GM10248 (cell line): ENCODE measurements around the gene FKBP8.
"Not testable (repeated sequence)": the region's sequence is repeated elsewhere in the genome, so short reads cannot be mapped to it uniquely, and the experiment has no call there.

Source experiments
- CTCF ChIA-PET: fragments of 300-600 bp; sonication (Branson Sonifier 250); formaldehyde crosslinking; extraction: SDS; loops from one replicate; lab custom pipeline; 2021; ENCODE audit warnings: antibody characterized with exemption; lab: Yijun Ruan, JAX
- POLR2A ChIA-PET: fragments of 350-650 bp; sonication (Branson Sonifier 250); formaldehyde crosslinking; extraction: SDS; loops from one replicate; lab custom pipeline; 2020; ENCODE audit warnings: antibody characterized with exemption; lab: Yijun Ruan, JAX
- DNase-seq: peaks from one replicate; pipeline ENCODE4 v3.0.0; 2012; ENCODE audit errors: extremely low spot score
- TF ChIP-seq, protein P1 (sequence below): IDR thresholded peaks from 2 replicates; pipeline ENCODE4 v1.5.1; 2012; ENCODE audit warnings: mild to moderate bottlenecking, low read depth; ENCODE audit errors: extremely low read depth, missing control alignments, control extremely low read depth

FKBP8 gene

DNA sequence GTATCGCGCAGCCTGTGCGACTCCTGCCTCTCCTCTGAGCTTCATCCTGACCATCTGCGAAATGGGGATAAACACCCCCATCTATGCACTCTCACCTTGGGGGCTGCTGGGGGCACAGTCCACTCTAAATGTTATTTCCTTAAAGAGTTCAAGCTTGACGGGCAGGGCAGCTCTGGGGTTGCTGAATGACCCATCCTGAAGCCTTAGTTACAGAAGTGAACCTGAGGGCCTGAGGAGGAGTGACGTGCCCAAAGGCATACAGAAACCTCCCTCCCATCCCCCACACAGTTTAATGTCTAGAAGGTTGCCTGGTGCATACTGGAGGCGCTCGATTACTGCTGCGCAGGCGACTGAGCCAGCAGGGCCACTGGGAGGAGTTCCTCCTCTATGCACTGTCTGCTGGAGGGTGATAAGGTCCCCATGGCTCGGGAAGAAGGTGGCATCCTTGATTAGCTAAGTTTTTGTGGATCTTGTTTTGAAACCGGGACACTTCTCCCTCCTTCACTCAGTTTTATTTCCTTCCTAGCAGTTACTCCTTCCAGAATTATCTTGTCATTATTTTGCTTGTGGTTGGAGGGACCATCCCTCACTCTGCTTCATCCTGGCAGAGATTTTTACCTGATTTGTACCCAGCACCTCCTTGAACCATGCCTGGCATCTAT, 572 bp upstream of the FKBP8 start:
- CTCF ChIA-PET, result interaction anchor here (0.7 to 2.2 kb wide), 13 partner anchors 8 to 304 kb away, joined by 3 to 19 read pairs (median 5); partner anchors contain the start of genes ELL and KXD1
- POLR2A ChIA-PET, result interaction anchor here (0.6 to 2.0 kb wide), 2 partner anchors 10 to 14 kb away, joined by 3 to 14 read pairs; partner anchors contain the start of gene KXD1
- TF ChIP-seq, protein P1, sequence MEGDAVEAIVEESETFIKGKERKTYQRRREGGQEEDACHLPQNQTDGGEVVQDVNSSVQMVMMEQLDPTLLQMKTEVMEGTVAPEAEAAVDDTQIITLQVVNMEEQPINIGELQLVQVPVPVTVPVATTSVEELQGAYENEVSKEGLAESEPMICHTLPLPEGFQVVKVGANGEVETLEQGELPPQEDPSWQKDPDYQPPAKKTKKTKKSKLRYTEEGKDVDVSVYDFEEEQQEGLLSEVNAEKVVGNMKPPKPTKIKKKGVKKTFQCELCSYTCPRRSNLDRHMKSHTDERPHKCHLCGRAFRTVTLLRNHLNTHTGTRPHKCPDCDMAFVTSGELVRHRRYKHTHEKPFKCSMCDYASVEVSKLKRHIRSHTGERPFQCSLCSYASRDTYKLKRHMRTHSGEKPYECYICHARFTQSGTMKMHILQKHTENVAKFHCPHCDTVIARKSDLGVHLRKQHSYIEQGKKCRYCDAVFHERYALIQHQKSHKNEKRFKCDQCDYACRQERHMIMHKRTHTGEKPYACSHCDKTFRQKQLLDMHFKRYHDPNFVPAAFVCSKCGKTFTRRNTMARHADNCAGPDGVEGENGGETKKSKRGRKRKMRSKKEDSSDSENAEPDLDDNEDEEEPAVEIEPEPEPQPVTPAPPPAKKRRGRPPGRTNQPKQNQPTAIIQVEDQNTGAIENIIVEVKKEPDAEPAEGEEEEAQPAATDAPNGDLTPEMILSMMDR, result peak; percentile 67
- DNase-seq, result peak; percentile 88

DNA sequence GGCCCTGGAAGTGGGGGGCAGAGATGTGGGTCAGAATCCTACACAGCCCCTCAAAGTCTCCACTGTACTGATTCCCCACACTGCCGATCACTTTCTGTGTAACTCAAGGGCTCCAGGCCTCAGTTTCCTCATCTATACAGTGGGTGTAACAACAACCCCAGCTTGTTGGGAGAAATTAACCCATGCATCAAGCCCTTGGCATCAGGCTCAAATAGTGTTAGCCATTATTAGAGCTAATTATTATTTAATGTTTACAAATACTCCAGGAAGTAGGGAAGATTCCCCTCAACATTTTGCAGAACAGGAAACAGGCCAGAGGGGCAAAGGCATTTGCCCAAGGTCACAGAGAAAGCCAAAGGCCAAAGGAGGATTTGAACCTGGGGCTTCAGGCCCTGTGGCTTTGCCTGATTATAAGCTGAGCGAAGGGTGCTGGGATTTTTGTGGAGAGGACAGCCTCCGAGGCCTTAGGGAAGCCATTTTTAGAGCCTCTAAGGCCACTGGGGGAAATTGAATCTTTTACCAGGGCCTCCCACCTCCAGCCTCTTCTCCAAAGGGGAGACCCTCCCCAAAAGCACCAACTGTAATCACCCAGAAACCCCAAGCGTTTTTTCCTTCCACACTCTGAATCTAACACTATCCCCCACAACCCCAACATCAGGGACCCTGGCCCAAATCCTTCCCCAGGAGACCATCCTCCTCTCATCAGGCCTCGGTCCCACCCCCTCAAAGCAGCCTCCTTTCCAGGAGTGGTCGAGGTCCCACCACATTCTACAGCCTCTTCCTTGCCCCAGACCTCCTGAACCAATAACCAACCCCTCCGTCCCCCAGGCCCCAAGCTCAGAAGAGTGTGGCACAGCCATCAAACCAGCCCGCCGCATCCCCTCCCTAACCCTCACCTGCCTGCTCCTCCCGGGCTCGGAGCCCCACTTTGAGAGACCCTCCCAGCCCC, 1.1 kb downstream of the FKBP8 start:
- CTCF ChIA-PET, result interaction anchor here (1.0 to 1.3 kb wide), 3 partner anchors 13 to 52 kb away, joined by 3 to 4 read pairs (median 3); no protein-coding TSS in a partner anchor
- DNase-seq, result no peak

DNA sequence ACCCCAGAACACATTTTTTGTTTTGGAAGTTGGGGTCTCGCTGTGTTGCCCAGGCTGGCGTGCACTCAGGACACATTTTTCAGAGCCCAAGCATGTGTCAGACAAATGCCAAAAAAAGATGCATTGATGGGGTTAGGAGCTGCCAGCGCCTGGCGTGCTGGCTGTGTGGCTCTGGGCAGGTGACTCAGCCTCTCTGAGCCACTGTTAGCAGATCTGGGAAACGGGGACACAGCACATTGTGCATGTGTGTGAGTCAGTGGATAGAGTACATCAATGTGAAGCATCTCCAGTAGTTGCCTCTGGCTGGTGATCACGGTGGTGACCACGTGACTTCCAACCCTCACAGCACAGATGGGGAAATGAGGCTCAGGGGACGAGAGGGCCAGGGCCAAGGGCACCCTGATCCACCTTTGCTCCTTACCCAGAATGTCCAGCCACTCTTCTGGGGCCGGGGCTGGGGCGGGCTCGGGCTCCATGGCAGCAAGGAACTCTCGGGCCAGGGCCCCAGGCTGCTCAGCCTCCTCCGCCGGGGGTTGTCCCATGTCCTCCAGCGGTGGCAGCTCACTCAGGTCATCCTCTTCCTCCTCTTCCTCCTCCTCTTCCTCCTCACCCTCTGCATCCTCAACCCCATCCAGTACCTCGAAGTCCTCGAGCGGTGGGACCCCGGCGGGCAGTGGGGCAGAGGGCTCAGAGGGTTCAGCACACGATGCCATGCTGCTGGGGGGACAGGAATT, 1.9 kb downstream of the FKBP8 start:
- no peak for DNase-seq
- CTCF ChIA-PET, result interaction anchor here (1.0 to 1.3 kb wide), 3 partner anchors 12 to 52 kb away, joined by 3 to 4 read pairs (median 3); no protein-coding TSS in a partner anchor
- TF ChIP-seq, protein P1, result no peak
- POLR2A ChIA-PET, result no interaction called here

More for the DNA sequence above, 1.1 kb downstream of the FKBP8 start:
- POLR2A ChIA-PET, result interaction anchor here (0.6 kb wide), 1 partner anchor 12 kb away, joined by 3 read pairs; no protein-coding TSS in a partner anchor
- TF ChIP-seq, protein P1, result no peak

DNA sequence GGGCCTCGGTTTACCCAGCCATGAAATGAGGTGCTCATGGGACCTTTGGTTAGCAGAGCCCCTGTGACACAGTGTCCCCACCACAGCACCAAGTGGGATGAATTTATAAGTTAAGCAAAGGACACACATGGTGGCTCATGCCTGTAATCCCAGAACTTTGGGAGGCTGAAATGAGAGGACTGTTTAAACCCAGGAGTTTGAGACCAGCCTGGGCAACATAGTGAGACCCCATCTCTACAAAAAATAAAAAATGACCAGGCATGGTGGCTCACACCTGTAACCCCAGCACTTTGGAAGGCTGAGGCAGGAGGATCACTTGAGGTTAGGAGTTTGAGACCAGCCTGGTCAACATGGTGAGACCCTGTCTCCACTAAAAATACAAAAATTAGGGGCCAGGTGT, 3.2 kb downstream of the FKBP8 start:
- CTCF ChIA-PET, DNase-seq: not testable (repeated sequence)
- POLR2A ChIA-PET, result interaction anchor here (0.6 kb wide), 1 partner anchor 16 kb away, joined by 4 read pairs; no protein-coding TSS in a partner anchor

DNA sequence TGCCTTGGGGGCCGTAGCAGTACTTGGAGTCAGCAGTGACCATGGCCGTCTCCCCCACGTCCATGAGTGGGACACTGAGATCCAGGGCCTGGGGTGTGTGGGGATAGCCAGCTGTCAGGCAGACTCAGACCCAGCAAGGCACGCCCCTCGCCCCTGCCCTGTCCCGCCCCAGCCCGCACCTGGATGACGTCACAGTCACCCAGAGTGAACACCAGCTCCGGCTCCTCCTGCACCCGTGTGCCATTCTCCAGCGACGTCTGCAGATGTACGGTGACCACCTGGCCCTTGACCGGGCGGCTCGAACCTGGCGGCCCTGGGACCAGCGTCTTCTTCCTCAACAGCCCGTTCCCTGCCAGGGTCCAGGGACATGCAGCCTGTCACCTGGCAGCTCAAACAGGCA, 4.0 kb downstream of the FKBP8 start:
- ChIA-PET CTCF (interaction anchor here (1.1 to 1.4 kb wide), 2 partner anchors 17 to 50 kb away, joined by 3 to 4 read pairs; partner anchors contain the start of gene REX1BD), POLR2A (no interaction called here)
- TF ChIP-seq, protein P1, result no peak
- DNase-seq, result no peak

DNA sequence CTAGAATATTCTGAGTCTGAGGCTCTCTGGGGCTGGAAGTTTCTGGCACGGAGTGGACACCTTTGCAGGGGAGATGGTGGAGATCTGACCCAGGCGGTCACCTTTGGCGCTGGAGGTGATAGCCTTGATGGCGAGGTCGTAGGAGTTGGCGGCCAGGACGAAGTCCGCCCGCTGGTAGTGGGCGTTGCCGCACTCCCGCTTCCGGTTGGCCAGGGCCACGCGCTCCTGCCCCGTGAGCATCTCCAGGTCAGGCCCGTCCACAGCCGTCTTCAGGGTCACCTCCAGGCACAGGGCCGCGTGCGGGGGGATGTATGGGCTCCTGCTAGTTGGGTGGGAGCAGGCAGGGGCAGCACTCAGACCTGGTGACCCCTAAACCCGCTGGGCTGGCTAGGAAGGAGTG, 5.3 kb downstream of the FKBP8 start:
- ChIA-PET CTCF (no interaction called here), POLR2A (no interaction called here)
- DNase-seq, result no peak
- TF ChIP-seq, protein P1, result no peak
